Neural cell (in vitro differentiated cells): ENCODE results near the gene PIM3.

Experiments used
- CTCF ChIP-seq: fragments of 450-650 bp; IDR thresholded peaks from 2 replicates; pipeline ENCODE4 v1.5.1; 2014; ENCODE audit warnings: antibody characterized with exemption, mild to moderate bottlenecking, moderate library complexity; ENCODE audit not compliant: poor library complexity, severe bottlenecking
- EP300 ChIP-seq: fragments of 450-650 bp; conservative IDR thresholded peaks from 2 replicates; pipeline ENCODE4 v1.6.1; 2014; ENCODE audit warnings: antibody characterized with exemption, mild to moderate bottlenecking, moderate library complexity; ENCODE audit not compliant: poor library complexity, severe bottlenecking
- EZH2 ChIP-seq: fragments of 200-600, 300-800 bp; shearing (Covaris generic), sonication (generic); IDR thresholded peaks from 2 replicates; pipeline ENCODE4 v1.6.1; 2014; ENCODE audit warnings: antibody characterized with exemption, low read length, borderline replicate concordance, mild to moderate bottlenecking; ENCODE audit not compliant: insufficient read depth, poor library complexity, severe bottlenecking
- MXI1 ChIP-seq: fragments of 450-650 bp; conservative IDR thresholded peaks from 2 replicates; pipeline ENCODE4 v1.6.1; 2014; ENCODE audit warnings: antibody characterized with exemption, mild to moderate bottlenecking; ENCODE audit not compliant: poor library complexity, severe bottlenecking
- POLR2AphosphoS5 ChIP-seq: IDR thresholded peaks from 2 replicates; pipeline ENCODE4 v1.6.1; 2012
- REST ChIP-seq: IDR thresholded peaks from 2 replicates; pipeline ENCODE4 v1.6.1; 2012; ENCODE audit warnings: borderline replicate concordance
- SMC3 ChIP-seq: fragments of 450-650 bp; conservative IDR thresholded peaks from 2 replicates; pipeline ENCODE4 v1.6.1; 2014; ENCODE audit warnings: antibody characterized with exemption, mild to moderate bottlenecking, moderate library complexity; ENCODE audit not compliant: poor library complexity
- TAF1 ChIP-seq: IDR thresholded peaks from 2 replicates; pipeline ENCODE4 v1.6.1; 2012; ENCODE audit warnings: low read depth

- TF ChIP-seq POLR2AphosphoS5 (no peak), CTCF (no peak), EP300 (no peak), MXI1 (no peak), REST (no peak), TAF1 (no peak), EZH2 (no peak), SMC3 (no peak)
Measured at GRCh38 chr22:49968313-49968830, 7.8 kb downstream of the PIM3 start.
